ENCODE measurements around the gene AIG1. TPM values are rescaled to one million over a fixed set of nuclear protein-coding genes. Genes with fewer than 3 reads are reported as not detected.
"Not testable (repeated sequence)": the region's sequence is repeated elsewhere in the genome, so short reads cannot be mapped to it uniquely, and the experiment has no call there.

AIG1 gene
- 10 to 100 TPM in 5 of 6 donors, 1 to 10 TPM in 1; 6.3 to 26.6 (median 20.8) TPM for total RNA-seq

GRCh38 chr6:143060806-143061596, at the start of gene AIG1:
Gene AIG1 (plus strand): TSS chr6:143060889. CDS start chr6:143060926, 37 bp downstream.
- WGBS, 2 donors, result 20 to 39% methylated on average over 10 to 20 of the region's 50 CpGs
- Histone ChIP-seq H3K27ac (peak within 1 kb of the TSS; percentile 87 to 94 (median 92)), H3K4me1 (peaks cover 5 to 19% (median 9%) of the 10 kb centered on the region in 4 donors), H3K36me3 (no peaks in the 10 kb centered on the region), H3K27me3 (no peaks in the 10 kb centered on the region), H3K4me3 (peak within 1 kb of the TSS; percentile 63 to 84 (median 72)), H3K9me3 (no peaks in the 10 kb centered on the region)
- DNase-seq, result peak in 1 of 2 donors; percentile 96
- peak; percentile 35 to 68 for ATAC-seq (ENCODE audit: low FRiP score in 2 of 2)
- no peak for TF ChIP-seq CTCF (IDR thresholded peaks at IDR 0.05)
- TF ChIP-seq POLR2AphosphoS5 (IDR thresholded peaks at IDR 0.05), result peak in 1 of 2 donors; percentile 6

GRCh38 chr6:143014764-143015163, 45.9 kb upstream of the AIG1 start:
- no peak overlapping the region for H3K4me3 ChIP-seq
- H3K27me3 ChIP-seq, result no peaks in the 10 kb centered on the region
- H3K4me1 ChIP-seq, result no peaks in the 10 kb centered on the region
- no peaks in the 10 kb centered on the region for H3K36me3 ChIP-seq
- H3K9me3 ChIP-seq, result no peaks in the 10 kb centered on the region
- no peak for ATAC-seq (ENCODE audit: low FRiP score in 2 of 2)
- 52 to 58% methylated on average over 2 of the region's 2 CpGs for WGBS, 2 donors
- DNase-seq, result no peak
- no peak for TF ChIP-seq CTCF (IDR thresholded peaks at IDR 0.05)
- no peak for TF ChIP-seq EP300 (IDR thresholded peaks at IDR 0.05)
- TF ChIP-seq POLR2A (IDR thresholded peaks at IDR 0.05), result no peak
- TF ChIP-seq POLR2AphosphoS5 (IDR thresholded peaks at IDR 0.05), result no peak
- no peak overlapping the region for H3K27ac ChIP-seq

- no peak for TF ChIP-seq POLR2A (IDR thresholded peaks at IDR 0.05)
- no peak for TF ChIP-seq EP300 (IDR thresholded peaks at IDR 0.05)
- no peak for TF ChIP-seq CTCF (IDR thresholded peaks at IDR 0.05)
- no peak for TF ChIP-seq POLR2AphosphoS5 (IDR thresholded peaks at IDR 0.05)
- DNase-seq, result no peak
- no peak for ATAC-seq (ENCODE audit: low FRiP score in 2 of 2)
- Histone ChIP-seq H3K9me3 (no peaks in the 10 kb centered on the region), H3K4me1 (no peaks in the 10 kb centered on the region), H3K4me3 (no peak overlapping the region), H3K27ac (no peak overlapping the region), H3K27me3 (no peaks in the 10 kb centered on the region), H3K36me3 (no peaks in the 10 kb centered on the region)
- 83 to 88% methylated on average over 4 of the region's 4 CpGs for WGBS, 2 donors
Observed at GRCh38 chr6:143015300-143015706, 45.4 kb upstream of the AIG1 start.

GRCh38 chr6:143018955-143019354, 41.7 kb upstream of the AIG1 start:
- 61% methylated on average over 5 of the region's 5 CpGs for WGBS, 2 donors
- Histone ChIP-seq H3K9me3 (no peaks in the 10 kb centered on the region), H3K4me3 (no peak overlapping the region), H3K27me3 (no peaks in the 10 kb centered on the region), H3K27ac (no peak overlapping the region), H3K36me3 (no peaks in the 10 kb centered on the region), H3K4me1 (no peaks in the 10 kb centered on the region)
- peak in 1 of 2 donors; percentile 64 for ATAC-seq (ENCODE audit: low FRiP score in 2 of 2)
- no peak for DNase-seq
- TF ChIP-seq POLR2A (IDR thresholded peaks at IDR 0.05) (no peak), POLR2AphosphoS5 (IDR thresholded peaks at IDR 0.05) (no peak), EP300 (IDR thresholded peaks at IDR 0.05) (no peak), CTCF (IDR thresholded peaks at IDR 0.05) (no peak)

- not testable (repeated sequence) for DNase-seq; H3K36me3 ChIP-seq; H3K4me1 ChIP-seq; H3K4me3 ChIP-seq; H3K9me3 ChIP-seq; H3K27me3 ChIP-seq; ATAC-seq (ENCODE audit: low FRiP score in 2 of 2); H3K27ac ChIP-seq
- WGBS, 2 donors, result 57% methylated on average over 2 of the region's 2 CpGs
Observed at GRCh38 chr6:143020862-143021261, 39.8 kb upstream of the AIG1 start.
